ENCODE measurements around the gene PCMTD2. TPM values are rescaled to one million over a fixed set of nuclear protein-coding genes. Genes with fewer than 3 reads are reported as not detected.
A peak's percentile ranks its signal among the peaks of the same experiment; 100 is the strongest.

PCMTD2 gene
- total RNA-seq, 1 donor from 2014 or later: 53.4 TPM

DNA sequence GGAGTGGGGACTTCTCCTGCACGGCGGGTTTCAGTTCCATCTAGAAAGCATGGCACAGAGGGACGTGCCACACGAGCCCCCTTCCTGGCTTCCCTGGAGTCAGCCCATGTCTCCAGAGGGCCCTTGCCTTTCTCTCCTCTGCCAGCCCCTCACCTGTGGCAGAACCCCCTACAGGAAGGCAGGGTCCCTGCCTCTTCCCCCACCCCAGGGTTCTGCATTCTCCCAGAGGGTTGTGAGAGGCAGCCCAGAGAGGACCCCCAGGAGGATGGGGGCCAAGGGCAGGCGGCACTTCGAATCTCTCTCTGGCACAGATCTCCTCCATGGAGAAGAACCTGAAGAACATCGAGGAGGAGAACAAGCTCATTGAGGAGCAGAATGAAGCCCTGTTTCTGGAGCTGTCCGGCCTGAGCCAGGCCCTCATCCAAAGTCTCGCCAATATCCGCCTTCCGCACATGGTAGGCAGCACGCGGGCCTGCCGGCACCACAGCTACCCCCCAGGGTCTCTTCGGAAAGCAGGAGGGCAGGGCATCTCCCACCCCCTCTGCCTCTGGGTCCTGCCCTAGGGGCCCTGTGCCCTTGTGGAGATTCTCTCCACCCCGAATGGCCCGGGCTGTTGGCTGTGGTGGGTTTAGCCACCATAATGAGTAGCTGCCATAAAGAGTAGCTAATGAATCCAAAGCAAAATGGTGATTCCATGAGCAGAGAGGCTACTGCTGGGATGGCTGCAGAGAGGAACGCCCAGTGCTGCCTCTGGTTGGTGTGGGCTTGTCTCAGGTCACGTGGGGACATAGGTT lies 15.9 kb upstream of the PCMTD2 start:
- H3K4me3 Mint-ChIP-seq: no peak overlapping the region
- intact Hi-C loops (cut with micrococcal nuclease): no loop called here
- no peak overlapping the region for H3K27ac Mint-ChIP-seq
- ChIA-PET CTCF (no interaction called here), POLR2A (no interaction called here)
- TF ChIP-seq, protein P1, sequence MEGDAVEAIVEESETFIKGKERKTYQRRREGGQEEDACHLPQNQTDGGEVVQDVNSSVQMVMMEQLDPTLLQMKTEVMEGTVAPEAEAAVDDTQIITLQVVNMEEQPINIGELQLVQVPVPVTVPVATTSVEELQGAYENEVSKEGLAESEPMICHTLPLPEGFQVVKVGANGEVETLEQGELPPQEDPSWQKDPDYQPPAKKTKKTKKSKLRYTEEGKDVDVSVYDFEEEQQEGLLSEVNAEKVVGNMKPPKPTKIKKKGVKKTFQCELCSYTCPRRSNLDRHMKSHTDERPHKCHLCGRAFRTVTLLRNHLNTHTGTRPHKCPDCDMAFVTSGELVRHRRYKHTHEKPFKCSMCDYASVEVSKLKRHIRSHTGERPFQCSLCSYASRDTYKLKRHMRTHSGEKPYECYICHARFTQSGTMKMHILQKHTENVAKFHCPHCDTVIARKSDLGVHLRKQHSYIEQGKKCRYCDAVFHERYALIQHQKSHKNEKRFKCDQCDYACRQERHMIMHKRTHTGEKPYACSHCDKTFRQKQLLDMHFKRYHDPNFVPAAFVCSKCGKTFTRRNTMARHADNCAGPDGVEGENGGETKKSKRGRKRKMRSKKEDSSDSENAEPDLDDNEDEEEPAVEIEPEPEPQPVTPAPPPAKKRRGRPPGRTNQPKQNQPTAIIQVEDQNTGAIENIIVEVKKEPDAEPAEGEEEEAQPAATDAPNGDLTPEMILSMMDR (IDR thresholded peaks at IDR 0.05): no peak
- peaks cover 11% of the 10 kb centered on the region for H3K27me3 Mint-ChIP-seq
- H3K36me3 Mint-ChIP-seq (ENCODE audit: low read depth): no peaks in the 10 kb centered on the region
- no peaks in the 10 kb centered on the region for H3K9me3 Mint-ChIP-seq
- DNase-seq: peak; percentile 2
- no peak for ATAC-seq (ENCODE audit: low read depth)
- peaks cover 5% of the 10 kb centered on the region for H3K4me1 Mint-ChIP-seq

GRCh38 chr20:64240243-64241015 lies 15.1 kb upstream of the PCMTD2 start:
- no peak for ATAC-seq (ENCODE audit: low read depth)
- intact Hi-C loops (cut with micrococcal nuclease): no loop called here
- H3K9me3 Mint-ChIP-seq: no peaks in the 10 kb centered on the region
- ChIA-PET CTCF (no interaction called here), POLR2A (no interaction called here)
- peaks cover 5% of the 10 kb centered on the region for H3K4me1 Mint-ChIP-seq
- TF ChIP-seq, protein P1 (IDR thresholded peaks at IDR 0.05): no peak
- H3K4me3 Mint-ChIP-seq: no peak overlapping the region
- H3K36me3 Mint-ChIP-seq (ENCODE audit: low read depth): no peaks in the 10 kb centered on the region
- no peak overlapping the region for H3K27ac Mint-ChIP-seq
- peaks cover 15% of the 10 kb centered on the region for H3K27me3 Mint-ChIP-seq
- DNase-seq: peak; percentile 12

- Mint-ChIP-seq H3K36me3 (ENCODE audit: low read depth) (no peaks in the 10 kb centered on the region), H3K4me1 (peaks cover 5% of the 10 kb centered on the region), H3K27ac (no peak overlapping the region), H3K4me3 (no peak overlapping the region), H3K27me3 (peaks cover 20% of the 10 kb centered on the region), H3K9me3 (no peaks in the 10 kb centered on the region)
- POLR2A ChIA-PET: no interaction called here
- TF ChIP-seq, protein P1 (IDR thresholded peaks at IDR 0.05): no peak
- intact Hi-C loops (cut with micrococcal nuclease): no loop called here
- DNase-seq (peak; percentile 9), ATAC-seq (ENCODE audit: low read depth) (no peak)
- CTCF ChIA-PET: no interaction called here
These were observed 14.5 kb upstream of the PCMTD2 start for GRCh38 chr20:64241061-64241460.

DNA sequence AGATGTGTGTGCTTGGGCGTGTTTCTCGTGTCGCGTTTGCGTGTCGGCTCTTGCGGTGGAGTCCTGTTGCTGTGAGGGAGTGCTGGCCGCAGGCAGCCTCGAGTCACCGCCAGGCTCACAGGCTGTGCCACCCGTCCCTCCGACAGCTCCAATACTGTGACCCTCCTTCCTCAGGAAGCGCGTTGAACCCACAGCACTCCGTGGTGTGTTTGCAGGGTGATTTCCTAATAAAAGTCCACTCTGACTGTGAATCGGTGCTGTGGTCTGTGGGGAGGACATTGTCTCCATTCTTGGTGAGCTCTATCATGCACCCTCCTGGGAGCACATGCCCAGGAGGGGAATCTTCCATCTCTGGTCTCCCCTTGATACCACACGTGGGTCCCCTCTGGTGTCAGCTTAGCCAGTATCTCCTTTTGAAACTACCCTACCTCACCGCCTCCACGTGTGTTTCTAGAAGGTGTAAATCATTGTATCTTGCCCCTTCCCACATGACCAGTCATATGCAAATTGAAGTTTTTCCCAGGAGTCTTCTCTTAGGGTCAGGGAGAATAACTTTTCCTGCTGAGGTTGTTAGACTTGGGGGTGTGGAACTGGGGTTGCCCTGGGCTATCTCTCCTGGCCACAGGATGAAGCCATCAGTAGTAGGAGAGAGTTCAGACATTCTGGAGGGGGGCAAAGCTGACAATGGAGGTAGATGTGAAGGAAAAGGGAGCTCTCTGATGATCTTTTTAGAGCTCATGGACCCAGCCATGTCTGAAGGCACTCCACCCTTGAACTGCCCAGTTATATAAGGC lies 13.3 kb upstream of the PCMTD2 start:
- H3K36me3 Mint-ChIP-seq (ENCODE audit: low read depth): no peaks in the 10 kb centered on the region
- POLR2A ChIA-PET: interaction anchor here (0.9 kb wide), 1 partner anchor 13 kb away, joined by 3 read pairs; the partner anchor contains the start of gene PCMTD2
- ATAC-seq (ENCODE audit: low read depth) (no peak), DNase-seq (no peak)
- H3K9me3 Mint-ChIP-seq: no peaks in the 10 kb centered on the region
- peaks cover 28% of the 10 kb centered on the region for H3K27me3 Mint-ChIP-seq
- CTCF ChIA-PET: no interaction called here
- intact Hi-C loops (cut with micrococcal nuclease): no loop called here
- TF ChIP-seq, protein P1 (IDR thresholded peaks at IDR 0.05): no peak
- peaks cover 5% of the 10 kb centered on the region for H3K4me1 Mint-ChIP-seq
- no peak overlapping the region for H3K27ac Mint-ChIP-seq
- H3K4me3 Mint-ChIP-seq: no peak overlapping the region
